HG02571 (cell line): ENCODE data around the gene MYL7.

Experiments
- ATAC-seq: cut with Tn5 transposase; IDR thresholded peaks from one replicate; pipeline ENCODE4 v1.9.1; 2021; ENCODE audit warnings: mild to moderate bottlenecking, moderate library complexity; ENCODE audit not compliant: unreplicated experiment

The MYL7 gene

DNA sequence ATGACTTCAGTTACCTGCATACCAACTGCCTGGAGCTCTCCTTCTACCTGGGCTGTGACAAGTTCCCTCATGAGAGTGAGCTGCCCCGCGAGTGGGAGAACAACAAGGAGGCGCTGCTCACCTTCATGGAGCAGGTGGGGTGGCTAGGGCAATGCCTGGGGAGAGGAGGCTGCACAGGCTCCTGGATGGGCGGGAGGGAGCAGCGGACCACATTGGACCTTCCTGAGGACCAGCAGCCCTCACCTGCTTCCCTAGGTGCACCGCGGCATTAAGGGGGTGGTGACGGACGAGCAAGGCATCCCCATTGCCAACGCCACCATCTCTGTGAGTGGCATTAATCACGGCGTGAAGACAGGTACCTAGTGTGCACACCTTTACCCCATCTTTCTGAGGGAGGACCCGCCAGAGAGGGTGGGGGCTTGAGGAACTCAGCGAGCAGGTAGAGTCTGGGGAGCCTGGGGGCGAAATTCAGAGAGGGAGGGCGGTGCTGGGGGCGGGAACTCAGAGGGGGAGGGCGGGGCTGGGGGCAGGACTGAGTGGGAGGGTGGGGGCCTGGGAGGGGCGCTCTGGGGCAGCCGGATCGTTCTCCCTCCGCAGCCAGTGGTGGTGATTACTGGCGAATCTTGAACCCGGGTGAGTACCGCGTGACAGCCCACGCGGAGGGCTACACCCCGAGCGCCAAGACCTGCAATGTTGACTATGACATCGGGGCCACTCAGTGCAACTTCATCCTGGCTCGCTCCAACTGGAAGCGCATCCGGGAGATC, 28.0 kb downstream of the MYL7 start:
- no peak for ATAC-seq

DNA sequence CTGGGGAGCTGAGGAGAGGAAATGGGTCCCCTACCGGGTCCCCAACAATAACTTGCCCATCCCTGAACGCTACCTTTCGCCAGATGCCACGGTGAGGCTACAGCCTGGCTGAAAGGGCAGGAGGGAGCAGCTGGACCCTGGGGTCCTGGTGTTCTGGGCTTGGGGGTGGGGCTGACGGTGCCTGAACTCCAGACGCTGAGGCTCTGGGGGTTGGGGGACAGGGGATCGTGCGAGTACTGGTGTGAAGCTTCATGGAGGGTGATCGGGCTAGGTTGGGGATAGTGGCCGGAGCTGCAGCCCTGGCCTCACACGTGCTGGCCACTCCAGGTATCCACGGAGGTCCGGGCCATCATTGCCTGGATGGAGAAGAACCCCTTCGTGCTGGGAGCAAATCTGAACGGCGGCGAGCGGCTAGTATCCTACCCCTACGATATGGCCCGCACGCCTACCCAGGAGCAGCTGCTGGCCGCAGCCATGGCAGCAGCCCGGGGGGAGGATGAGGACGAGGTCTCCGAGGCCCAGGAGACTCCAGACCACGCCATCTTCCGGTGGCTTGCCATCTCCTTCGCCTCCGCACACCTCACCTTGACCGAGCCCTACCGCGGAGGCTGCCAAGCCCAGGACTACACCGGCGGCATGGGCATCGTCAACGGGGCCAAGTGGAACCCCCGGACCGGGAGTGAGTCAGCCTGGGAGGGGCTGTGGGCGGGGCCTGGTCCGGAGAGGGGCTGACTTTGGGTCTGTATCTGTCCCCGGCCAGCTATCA, 28.7 kb downstream of the MYL7 start:
- no peak for ATAC-seq

DNA sequence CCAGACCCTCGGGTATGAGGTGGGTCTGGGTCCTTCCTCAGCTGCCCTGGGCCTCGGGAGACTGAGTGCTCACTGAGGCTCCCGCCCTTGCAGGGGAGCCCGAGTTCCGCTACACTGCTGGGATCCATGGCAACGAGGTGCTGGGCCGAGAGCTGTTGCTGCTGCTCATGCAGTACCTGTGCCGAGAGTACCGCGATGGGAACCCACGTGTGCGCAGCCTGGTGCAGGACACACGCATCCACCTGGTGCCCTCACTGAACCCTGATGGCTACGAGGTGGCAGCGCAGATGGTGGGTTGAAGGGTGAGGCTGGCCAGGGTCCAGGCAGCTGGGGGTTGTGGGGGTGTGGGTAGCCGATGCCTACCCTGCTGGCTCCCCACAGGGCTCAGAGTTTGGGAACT, 29.4 kb downstream of the MYL7 start:
- ATAC-seq: no peak

DNA sequence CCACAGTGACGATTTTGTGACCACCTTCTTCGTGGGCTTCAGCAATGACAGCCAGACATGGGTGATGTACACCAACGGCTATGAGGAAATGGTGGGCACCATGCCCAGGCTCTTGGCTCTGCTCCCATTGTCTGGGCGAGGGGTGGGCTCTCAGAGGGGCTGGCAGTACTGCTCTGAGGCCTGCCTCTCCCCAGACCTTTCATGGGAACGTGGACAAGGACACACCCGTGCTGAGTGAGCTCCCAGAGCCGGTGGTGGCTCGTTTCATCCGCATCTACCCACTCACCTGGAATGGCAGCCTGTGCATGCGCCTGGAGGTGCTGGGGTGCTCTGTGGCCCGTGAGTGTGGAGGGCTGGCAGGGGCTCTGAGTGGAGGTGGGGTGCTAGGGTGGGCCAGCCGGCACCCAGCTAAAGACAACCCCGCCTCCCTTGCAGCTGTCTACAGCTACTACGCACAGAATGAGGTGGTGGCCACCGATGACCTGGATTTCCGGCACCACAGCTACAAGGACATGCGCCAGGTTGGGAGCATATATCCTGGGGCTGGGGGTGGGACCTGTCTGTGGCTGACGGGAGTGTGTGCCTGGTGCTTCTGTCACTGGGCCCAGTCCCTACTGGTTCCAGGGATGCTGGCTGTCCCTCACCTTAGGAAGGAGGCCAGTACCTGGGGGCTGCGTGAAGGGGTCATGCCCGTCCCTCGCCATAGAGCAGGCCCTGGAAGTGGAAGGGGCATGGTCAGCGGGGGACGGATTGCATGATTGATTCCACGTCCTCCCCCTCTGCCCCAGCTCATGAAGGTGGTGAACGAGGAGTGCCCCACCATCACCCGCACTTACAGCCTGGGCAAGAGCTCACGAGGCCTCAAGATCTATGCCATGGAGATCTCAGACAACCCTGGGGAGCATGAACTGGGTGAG, 30.2 kb downstream of the MYL7 start:
- ATAC-seq: no peak

DNA sequence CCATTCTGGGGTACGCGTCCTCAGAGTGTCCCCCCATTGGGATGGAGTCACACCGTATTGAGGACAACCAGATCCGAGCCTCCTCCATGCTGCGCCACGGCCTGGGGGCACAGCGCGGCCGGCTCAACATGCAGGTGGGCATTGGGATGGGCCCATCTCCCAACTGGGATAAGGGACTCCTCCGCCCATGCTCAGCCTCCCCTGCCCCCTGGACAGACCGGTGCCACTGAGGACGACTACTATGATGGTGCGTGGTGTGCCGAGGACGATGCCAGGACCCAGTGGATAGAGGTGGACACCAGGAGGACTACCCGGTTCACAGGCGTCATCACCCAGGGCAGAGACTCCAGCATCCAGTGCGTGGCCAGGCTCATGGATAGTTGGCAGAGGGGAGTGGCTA, 31.1 kb downstream of the MYL7 start:
- no peak for ATAC-seq

DNA sequence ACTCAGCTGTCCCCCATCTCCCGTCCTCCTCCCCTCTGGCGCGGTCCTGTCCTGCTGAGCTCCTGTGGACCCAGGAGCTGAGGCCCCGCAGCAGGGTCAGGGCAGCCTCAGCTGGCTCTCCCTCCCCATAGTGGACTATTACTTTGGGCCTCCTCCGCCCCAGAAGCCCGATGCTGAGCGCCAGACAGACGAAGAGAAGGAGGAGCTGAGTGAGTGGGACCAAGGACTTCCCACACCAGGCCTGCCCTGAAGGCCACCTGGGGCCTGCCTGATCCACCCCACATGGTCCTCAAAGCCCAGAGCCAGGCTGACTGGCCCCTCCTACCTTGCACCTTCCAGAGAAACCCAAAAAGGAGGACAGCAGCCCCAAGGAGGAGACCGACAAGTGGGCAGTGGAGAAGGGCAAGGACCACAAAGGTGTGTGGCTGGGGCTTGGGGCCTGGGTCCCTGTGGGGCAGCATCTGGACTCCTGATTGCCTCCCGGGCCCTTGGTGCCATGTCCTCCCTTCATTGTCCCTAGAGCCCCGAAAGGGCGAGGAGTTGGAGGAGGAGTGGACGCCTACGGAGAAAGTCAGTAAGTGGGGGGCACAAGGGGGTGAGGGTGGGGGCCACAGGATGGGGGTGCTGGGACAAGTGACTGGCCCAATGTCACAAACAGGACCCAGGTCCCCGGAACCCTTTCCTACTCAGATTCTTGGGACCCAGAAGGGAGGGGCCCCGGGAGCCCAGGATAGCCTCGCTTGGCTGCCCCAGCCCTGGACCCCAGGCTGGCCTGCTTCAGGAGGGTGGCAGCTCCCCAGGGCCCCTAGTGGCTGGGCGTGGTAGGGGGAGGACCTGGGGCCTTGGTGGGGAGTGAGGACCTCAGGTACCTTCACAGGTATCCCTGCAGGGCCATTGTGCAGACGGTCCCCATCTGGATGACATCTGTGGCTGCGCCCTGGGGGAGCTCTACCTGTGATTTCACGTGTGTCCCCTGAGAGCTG, 32.1 kb downstream of the MYL7 start:
- no peak for ATAC-seq

DNA sequence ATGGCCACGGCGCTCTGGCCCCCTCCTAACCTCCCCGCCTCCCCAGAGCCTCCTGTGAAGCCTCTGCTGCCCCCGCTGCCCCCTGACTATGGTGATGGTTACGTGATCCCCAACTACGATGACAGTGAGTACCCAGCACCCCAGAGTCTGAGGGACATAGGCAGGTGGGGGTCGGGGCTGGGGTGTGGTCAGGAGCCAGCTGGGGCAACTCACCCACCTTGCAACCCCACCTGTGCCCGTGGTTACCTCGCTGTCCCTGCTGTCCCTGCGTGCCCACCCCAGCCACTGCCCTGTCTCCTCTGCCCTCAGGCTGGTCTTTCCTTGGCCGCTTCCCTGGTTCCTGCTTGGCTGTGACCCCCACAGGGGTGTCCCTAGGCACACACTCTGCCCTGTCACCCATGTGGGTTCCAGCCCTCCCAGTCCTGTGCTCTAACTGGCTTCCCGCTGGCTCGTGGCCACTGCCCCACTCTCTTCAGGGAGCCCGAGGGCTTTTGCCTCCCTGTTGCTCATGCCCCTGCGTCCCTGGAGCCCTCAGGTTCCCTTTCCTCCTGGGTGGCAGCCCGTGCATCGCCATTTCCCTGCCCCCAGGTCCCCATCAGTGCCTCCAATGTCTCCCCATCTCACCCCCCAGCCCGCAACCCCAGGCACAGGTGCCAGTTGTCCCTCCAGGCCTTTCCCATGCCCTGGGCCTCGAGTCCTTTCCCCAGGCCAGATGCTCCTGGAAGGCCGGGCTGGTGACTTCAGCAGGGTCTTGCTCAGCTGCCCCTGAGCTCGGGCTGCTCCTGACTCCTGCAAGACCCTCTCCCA, 33.0 kb downstream of the MYL7 start:
- ATAC-seq: no peak

DNA sequence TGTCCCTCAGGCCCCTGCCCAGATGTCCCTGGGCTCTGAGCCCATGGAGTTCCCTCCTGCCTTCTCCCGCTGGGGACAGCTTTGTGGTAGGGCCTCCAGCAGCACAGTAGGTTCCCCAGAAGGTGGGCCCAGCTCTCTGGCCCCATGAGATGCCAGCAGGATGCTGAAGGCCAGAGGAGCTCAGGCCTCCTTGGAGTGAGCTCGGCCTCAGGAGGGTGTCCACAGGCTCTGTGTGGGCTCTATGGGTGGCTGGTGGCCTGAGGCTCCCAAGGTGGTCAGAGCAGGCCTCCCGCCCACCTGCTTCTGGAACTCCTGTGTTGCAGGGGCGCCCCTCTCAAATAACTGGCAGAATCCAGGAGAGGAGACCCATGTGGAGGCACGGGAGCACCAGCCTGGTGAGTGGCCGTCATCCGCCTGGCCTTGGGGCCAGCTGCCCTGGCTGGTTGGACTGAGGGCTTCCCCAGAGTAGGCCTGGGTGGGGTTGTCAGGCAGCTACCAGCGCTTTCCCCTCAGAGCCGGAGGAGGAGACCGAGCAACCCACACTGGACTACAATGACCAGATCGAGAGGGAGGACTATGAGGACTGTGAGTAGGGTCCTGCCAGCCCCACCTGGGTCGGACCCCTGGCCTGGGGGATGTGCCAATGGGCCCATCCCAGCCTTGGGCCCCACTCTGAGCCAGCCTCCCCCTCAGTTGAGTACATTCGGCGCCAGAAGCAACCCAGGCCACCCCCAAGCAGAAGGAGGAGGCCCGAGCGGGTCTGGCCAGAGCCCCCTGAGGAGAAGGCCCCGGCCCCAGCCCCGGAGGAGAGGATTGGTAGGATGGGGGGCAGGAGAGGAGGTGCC, 33.8 kb downstream of the MYL7 start:
- no peak for ATAC-seq

DNA sequence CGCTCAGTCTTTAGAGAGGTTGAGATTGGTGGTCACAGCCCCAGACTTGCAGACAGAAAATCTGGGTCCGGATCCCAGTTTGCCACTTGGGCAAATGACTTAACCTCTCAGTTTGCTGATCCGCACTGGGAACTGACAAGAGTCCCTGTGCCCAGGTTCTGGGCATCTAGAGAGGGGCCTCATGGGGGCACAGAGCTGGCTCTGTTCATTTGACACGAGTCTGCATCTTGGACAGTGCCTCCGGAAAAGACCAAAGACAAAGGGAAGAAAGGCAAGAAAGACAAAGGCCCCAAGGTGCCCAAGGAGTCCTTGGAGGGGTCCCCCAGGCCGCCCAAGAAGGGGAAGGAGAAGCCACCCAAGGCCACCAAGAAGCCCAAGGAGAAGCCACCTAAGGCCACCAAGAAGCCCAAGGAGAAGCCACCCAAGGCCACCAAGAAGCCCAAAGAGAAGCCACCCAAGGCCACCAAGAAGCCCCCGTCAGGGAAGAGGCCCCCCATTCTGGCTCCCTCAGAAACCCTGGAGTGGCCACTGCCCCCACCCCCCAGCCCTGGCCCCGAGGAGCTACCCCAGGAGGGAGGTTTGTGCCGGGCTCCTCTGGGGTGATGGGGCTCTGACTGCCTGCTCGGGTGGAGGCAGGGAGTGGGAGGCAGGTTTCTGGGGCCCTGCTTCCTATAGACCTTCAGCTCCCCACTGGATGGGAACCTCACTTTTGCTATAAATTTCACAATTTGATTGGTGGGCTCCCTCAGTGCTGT, 34.6 kb downstream of the MYL7 start:
- no peak for ATAC-seq

DNA sequence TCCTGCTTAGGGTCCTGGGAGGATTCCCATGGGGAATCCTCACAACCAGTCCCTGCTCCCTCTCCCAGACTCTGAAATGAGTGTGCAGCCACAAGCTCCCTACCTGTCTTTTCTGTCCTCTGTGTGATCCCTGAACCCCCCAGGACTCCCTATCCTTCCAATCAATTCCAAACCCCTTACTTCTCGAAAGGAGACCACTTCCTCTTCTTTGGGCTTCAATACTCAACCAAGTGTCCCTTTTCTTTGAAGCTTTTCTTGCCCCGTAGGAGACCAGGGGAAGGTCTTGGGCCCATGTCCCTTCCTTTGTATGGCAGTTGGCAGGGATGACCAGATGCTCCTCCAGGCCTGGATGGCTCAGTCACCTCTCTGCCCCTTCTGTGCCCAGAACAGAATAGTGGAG, 35.3 kb downstream of the MYL7 start:
- no peak for ATAC-seq

DNA sequence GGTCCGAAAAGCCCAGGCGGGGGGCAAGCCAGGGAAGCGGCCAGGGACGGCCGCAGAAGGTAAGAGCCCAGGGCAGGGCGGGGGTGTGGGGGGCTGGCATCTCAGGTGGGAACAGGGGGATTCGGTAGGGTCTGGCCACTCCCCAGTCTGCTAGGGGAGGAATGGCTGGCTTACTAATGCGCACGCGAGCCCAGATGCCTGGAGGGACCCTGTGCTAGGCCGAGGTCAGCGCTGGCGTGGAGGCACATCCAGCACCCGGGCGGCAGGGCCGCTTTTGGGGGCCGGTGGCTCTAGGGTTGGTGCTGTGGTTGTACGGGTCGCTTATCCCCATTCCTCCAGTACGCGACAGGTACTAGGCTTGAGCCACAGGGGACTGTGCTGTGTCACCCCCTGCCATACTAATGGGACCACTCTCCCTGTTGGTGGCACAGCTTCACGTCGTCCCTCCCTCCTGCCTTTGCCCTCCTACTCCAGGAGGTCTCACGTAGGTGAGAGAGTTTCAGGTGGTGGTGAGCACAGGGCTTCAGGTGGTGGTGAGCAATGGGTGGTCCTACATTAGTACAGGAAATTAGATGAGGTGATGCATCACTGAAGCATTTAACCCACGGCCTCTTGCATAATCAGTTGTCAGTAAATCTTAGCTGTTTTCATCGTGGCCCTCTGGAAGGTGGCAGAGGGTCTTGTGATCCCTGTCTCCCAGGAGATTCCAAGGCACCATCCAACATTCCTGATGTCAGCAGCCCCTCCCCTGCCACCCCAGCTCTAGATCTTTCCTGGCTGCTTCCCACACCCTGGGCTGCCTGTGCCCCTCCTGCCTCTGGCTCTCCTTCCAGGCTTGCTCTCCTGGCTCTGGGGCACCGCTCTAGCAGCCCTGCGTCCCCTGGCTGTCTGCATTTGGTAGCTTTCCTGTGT, 36.0 kb downstream of the MYL7 start:
- ATAC-seq: no peak

DNA sequence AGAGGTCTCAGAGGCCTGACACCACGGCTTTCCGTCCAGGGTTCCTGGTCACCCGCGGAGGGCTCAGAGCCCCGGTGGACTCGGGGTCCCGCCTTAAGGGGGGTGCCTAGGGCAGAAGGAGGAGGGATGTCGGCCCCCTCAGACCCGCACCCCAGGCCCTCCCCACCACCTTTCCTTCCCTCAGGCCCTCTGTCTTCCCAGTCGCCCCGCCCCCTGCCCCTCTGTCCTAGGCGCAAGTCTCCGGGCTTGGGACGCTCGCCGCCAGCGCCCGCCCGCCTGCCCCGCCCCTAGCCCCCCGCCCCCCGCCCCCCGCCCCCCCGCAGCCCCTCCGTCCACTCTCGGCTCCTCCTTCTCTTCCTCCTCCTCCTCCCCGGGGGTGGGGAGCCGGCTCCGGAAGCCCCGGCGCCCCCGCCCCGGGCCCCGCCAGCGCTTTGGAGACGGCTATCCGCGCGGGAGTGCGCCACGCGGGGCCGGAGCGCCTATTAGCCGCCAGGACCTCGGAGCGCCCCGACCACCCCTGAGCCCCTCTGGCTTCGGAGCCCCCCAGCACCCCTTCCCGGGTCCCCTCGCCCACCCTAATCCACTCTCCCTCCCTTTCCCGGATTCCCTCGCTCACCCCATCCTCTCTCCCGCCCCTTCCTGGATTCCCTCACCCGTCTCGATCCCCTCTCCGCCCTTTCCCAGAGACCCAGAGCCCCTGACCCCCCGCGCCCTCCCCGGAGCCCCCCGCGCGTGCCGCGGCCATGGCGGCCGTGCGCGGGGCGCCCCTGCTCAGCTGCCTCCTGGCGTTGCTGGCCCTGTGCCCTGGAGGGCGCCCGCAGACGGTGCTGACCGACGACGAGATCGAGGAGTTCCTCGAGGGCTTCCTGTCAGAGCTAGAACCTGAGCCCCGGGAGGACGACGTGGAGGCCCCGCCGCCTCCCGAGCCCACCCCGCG, 36.9 kb downstream of the MYL7 start, which contains the start of gene AEBP1:
TSS of gene AEBP1 (plus strand) at position 423 of the 937 bp plus-strand sequence. CDS start at position 744, 321 bp downstream.
- ATAC-seq: no peak

DNA sequence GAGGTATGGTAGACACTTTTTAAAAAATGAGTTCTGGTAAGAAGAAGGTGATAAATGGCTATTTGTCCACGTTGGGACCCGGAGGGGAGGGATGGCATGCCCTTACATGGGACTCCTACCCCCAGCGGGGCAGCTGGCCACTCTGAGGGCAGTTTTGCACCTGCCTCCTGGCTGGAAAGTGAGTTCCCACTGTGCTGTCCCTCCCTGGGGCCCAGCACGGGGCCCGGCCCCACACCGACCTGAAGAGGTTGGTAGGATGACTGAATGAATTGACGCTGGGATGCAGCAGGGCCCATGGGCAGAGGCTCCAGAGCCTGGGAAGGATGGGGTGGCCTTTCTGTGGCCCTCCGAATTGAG, 37.6 kb downstream of the MYL7 start:
- no peak for ATAC-seq

DNA sequence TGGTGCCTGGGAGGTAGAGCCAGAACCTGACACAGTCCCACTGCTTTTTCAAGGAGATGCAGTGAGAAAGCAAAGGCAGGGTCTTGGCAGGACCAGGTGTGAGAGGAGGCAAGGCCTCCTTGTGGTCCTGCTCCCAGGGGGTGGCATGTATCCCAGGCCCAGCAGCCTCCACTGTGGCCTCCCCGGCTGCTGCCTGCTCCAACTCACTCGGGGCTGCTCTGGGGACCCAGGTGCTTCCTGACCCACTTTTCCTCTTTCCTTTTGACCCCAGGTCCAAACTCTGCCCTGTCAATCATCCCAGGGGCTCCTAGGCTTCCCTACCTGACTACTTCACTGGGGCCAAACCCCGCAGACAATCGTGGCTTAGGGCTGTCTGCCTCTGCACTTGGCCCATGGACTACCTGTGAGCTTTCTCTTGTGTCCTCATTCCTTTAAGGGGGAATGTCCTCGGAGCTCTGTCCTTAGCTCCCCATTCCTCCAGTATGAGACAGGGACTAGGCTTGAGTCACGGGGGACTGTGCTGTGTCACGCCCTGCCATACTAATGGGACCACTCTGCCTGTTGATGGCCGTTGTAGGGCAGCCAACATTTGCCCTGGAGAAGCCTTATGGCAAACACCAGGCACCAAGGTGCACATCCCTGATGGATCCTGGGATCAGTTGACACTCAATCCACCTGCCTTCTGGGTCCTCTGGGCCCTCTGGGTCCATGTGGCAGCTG, 38.1 kb downstream of the MYL7 start:
- ATAC-seq: no peak
